GM19455 (cell line): ENCODE results near the gene FRMD8.
A peak's percentile ranks its signal among the peaks of the same experiment; 100 is the strongest.

ENCODE experiments used
- ATAC-seq: cut with Tn5 transposase; IDR thresholded peaks from one replicate; pipeline ENCODE4 v1.9.1; 2021; ENCODE audit not compliant: unreplicated experiment

FRMD8 gene

GRCh38 chr11:65386307-65387140 is at the start of gene FRMD8:
TSS of gene FRMD8 (plus strand) at chr11:65386637. CDS start at chr11:65387037, 400 bp downstream.
- ATAC-seq: no peak

DNA sequence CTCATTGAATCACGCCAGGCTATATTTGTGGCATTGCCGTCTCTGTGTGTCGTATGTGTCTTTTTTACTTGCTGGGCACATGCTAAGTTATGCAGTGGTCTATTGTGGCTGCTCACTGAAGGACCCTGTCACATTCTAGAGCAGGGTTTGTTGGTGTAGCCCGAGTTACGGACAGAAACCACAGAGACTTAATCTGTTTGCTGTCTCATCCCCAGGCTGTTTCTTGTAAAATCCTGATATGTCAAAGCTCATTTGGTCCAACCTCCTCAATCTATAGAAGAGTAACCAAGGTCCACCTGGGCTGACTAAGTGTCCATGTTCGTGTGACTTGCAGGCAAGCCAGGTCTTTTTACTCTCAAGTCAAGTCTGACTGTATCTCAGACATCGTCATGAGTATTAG is 47.8 kb upstream of the FRMD8 start:
- no peak for ATAC-seq

DNA sequence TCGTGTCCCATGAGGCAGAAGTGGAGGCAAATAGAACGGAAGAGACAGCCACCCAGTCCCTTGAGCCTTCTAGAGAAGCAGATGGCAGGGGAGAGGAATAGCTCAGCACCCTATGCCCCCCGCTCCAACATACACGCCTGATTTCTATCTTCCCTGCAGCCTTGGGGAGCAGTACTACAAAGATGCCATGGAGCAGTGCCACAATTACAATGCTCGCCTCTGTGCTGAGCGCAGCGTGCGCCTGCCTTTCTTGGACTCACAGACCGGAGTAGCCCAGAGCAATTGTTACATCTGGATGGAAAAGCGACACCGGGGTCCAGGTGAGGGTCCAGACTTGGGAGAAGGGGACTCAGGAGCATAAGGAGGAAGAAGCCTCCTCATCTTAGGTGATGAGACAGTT is 46.2 kb upstream of the FRMD8 start:
- no peak for ATAC-seq

- ATAC-seq: no peak
These were observed 44.6 kb upstream of the FRMD8 start for GRCh38 chr11:65341856-65342255.

GRCh38 chr11:65351511-65351910 is 34.9 kb upstream of the FRMD8 start:
- no peak for ATAC-seq

DNA sequence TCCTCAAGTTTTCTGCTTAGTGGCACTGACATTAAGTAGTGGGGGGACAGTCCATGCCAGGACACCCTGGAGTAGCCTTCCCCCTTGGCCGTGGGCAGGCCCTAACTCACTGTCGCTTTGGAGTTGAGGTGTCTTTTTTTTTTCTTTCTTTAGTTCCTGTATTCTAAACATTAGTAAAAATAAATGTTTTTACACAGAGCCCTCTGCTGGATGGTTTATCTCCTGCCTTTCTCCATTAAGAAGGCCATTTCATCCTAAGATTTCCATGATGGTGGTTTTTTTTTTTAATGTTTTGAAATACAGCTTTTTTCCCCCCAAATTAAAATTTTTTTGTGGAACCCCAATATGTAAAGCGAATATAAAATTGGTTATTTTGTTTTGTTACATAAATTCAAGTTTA is 33.7 kb upstream of the FRMD8 start:
- no peak for ATAC-seq

GRCh38 chr11:65353376-65353775 is 33.1 kb upstream of the FRMD8 start:
- ATAC-seq: no peak

DNA sequence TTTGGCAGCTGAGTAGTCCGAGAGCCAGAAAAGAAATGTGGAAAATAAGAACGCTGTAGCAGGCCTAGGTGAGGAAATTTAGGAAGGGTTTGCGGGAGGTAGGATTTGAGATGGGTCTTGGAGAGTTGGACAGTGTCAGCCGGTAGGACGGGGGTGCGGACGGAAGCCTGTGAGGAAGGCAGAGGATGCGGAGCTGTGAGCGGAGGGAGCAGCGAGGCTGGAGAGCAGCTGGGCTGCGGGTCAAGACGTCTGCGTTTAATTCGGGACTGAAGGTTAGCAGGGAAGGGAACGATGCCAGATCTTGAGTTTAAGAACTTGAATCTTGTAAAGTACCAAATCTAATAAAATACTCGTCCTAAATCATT is 32.6 kb upstream of the FRMD8 start:
- no peak for ATAC-seq

GRCh38 chr11:65354265-65355012 is 32.0 kb upstream of the FRMD8 start, which contains the start of gene TIGD3:
TSS of gene TIGD3 (plus strand) at chr11:65354751. CDS start at chr11:65355809, 1,058 bp downstream.
- peak; percentile 88 for ATAC-seq

GRCh38 chr11:65355013-65355775 is 31.2 kb upstream of the FRMD8 start:
- ATAC-seq: peak; percentile 26

DNA sequence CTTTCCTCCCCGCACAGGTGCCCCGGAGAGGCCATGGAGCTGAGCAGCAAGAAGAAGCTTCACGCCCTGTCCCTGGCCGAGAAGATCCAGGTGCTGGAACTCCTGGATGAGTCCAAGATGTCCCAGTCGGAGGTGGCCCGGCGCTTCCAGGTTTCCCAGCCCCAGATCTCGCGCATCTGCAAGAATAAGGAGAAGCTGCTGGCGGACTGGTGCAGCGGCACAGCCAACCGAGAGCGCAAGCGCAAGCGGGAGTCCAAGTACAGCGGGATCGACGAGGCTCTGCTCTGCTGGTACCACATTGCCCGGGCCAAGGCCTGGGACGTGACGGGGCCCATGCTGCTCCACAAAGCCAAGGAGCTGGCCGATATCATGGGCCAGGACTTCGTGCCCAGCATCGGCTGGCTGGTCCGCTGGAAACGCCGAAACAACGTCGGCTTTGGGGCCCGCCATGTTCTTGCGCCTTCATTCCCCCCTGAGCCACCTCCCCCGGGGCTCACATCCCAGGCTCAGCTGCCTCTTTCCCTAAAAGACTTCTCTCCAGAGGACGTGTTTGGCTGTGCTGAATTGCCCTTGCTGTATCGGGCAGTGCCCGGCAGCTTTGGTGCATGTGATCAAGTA is 30.6 kb upstream of the FRMD8 start:
- ATAC-seq: no peak

GRCh38 chr11:65356394-65356972 is 30.0 kb upstream of the FRMD8 start:
- ATAC-seq: no peak

- no peak for ATAC-seq
These were observed 28.5 kb upstream of the FRMD8 start for GRCh38 chr11:65357856-65358356.

DNA sequence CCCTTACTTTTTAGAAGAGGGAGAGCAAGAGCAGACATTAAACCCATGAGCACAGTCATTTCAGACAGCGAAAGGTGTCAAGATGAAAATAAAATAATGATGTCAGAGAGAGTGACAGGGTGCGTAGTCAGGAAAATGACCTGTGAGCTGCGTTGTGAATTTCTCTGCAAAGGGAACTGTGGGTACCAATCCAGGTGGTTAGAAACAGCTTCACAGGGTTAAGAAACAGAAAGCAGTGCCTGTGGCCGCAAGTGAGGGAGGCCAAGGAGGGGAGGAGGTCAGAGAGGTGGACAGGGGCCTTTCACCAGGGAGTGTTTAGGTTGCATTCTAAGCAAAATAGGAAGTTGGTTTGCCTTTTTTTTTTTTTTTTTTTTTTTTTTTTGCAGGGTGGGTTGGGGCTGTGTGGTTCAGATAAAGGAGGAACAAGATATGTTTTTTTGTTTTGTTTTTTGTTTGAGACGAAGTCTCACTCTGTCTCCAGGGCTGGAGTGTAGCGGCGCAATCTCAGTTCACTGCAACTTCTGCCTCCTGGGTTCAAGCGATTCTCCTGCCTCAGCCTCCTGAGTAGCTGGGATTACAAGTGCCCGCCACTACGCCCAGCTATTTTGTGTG is 24.0 kb upstream of the FRMD8 start:
- no peak for ATAC-seq

- no peak for ATAC-seq
These were observed 23.5 kb upstream of the FRMD8 start for GRCh38 chr11:65362966-65363365.

DNA sequence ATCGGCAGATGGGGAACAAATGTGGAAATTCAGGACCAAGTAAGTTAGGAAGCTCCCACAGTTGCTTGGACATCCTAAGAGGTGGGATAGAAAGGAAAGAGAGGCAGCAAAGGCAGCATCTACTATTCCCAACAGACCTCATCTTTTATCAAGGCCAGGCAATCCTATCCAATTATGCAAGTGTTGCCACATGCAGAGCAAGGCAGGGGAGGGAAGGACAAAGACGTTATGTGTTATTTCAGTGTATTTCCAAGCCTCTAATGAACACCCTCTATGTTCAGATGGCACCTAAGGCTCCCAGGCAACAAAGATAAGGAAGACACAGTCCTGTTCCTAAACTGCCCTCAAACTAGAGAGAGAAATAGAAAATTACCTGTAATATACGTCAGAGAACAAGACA is 22.7 kb upstream of the FRMD8 start:
- ATAC-seq: no peak

DNA sequence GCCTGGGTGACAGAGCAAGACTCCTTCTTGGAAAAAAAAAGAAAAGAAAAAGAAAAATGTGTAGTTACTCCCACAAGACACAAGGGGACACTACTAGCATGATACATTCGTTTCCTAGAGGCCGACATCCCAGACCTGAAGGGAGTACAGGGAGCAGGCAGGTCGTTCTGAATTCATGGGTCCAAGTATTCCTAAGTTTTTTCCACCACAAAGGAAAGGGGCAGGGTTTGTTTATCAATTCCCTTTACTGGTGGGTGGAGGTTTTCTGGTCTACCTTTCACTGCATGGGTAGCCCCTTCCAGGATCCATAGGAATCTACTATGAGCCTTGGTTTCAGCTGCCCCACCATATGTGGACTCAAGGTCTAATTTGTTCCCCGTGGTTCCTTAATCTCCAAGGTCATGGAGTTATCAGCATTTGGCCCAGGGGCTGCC is 20.1 kb upstream of the FRMD8 start:
- no peak for ATAC-seq

DNA sequence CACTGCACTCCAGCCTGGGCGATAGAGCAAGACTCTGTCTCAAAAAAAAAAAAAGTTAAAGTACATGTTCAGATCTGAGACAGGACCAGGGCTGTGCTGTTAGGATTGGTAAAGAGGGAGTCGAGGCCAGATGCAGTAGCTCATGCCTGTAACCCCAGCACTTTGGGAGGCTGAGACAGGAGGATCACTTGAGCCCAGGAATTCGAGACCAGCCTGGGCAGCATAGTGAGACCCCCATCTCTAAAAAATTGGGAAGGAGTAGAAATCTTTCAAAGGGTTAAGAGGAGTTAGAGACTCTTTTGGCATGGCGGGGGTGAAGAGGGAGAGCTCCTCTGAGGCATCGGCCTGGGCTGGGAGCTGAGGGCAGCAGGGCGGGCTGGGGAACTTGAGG is 15.8 kb upstream of the FRMD8 start:
- ATAC-seq: no peak

GRCh38 chr11:65373839-65374580 is 12.4 kb upstream of the FRMD8 start:
- no peak for ATAC-seq
